BLaER1 treated with 17β-estradiol and CSF1 and Interleukin-3, amounts not matched to agents 10 nM and 100 nM (cell line): ENCODE data around the gene CD2BP2.

Experiments used
- H3K27ac ChIP-seq, 11 experiments: shearing (Covaris generic); formaldehyde crosslinking; 2 replicates each; pipeline ENCODE4 v1.8.1; 2022
- H3K27me3 ChIP-seq, 11 experiments: shearing (Covaris generic); formaldehyde crosslinking; 2 replicates each; pipeline ENCODE4 v1.8.1; 2022
- H3K36me3 ChIP-seq, 11 experiments: shearing (Covaris generic); formaldehyde crosslinking; 2 replicates each; pipeline ENCODE4 v1.8.1; 2022
- H3K4me1 ChIP-seq, 10 experiments: shearing (Covaris generic); formaldehyde crosslinking; 2 replicates each; pipeline ENCODE4 v1.8.1; 2022
- H3K4me2 ChIP-seq, 11 experiments: shearing (Covaris generic); formaldehyde crosslinking; 2 replicates each; pipeline ENCODE4 v1.8.1; 2022
- H3K4me3 ChIP-seq, 10 experiments: shearing (Covaris generic); formaldehyde crosslinking; 2 replicates each; pipeline ENCODE4 v1.8.1; 2022
- H3K9ac ChIP-seq, 11 experiments: shearing (Covaris generic); formaldehyde crosslinking; 2 replicates each; pipeline ENCODE4 v1.8.1; 2022
- H3K9me3 ChIP-seq, 11 experiments: shearing (Covaris generic); formaldehyde crosslinking; replicated peaks in 1 of 11; 2 replicates each; pipeline ENCODE4 v1.8.1; 2022
- H4K20me1 ChIP-seq, 11 experiments: shearing (Covaris generic); formaldehyde crosslinking; 2 replicates each; pipeline ENCODE4 v1.8.1; 2022
- Cebpa-rat ChIP-seq, 11 experiments: shearing (Covaris generic); IDR thresholded peaks; 2 replicates each; pipeline ENCODE4 v1.8.1; 2022

The CD2BP2 gene

DNA sequence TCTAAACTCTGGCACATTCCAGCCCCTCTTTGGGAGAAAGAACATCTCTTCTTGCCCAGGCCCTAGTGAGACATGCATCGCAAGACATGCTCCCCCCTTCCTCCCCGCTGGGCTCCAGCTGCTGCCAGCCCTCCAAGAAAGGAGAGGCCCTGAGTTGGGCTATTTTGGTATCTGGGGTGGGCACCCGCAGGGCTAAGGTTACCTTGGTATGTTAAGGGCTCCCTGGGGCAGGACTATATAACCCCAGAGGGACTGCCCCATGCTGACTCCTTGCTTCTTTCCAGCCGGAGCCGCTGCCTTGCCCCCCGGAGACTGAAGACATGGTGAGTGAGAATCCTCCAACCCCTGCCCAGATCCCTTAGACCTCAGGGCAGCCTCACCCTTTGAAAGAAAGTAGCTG lies 19.4 kb upstream of the CD2BP2 start, which contains the start of gene MYL11:
Gene MYL11, plus strand, starts transcription at position 265 of the 400 bp plus-strand sequence. Its CDS starts 56 bp downstream, at position 321.
- Histone ChIP-seq H3K4me1 (peaks cover 30 to 68% (median 48%) of the 10 kb centered on the region in 10 experiments), H3K36me3 (no peaks in the 10 kb centered on the region), H3K4me2 (peak within 1 kb of the TSS in 4 of 11 experiments; percentile 12 to 45 (median 18); a peak in 4 of 22 replicates), H3K9ac (peak within 1 kb of the TSS in 3 of 11 experiments; percentile 6 to 36 (median 23); a peak in 3 of 22 replicates), H4K20me1 (peaks cover 0 to 2% (median 1%) of the 10 kb centered on the region in 11 experiments; a peak in 12 of 22 replicates), H3K9me3 (no peaks in the 10 kb centered on the region), H3K27me3 (no peaks in the 10 kb centered on the region), H3K4me3 (no peak within 1 kb of the TSS), H3K27ac (0 out of 22 replicates have a peak within 1 kb of the TSS, but pooled peaks of 2 of the 11 experiments have one; percentile 100)
- no peak for TF ChIP-seq Cebpa-rat (IDR thresholded peaks at IDR 0.05)

DNA sequence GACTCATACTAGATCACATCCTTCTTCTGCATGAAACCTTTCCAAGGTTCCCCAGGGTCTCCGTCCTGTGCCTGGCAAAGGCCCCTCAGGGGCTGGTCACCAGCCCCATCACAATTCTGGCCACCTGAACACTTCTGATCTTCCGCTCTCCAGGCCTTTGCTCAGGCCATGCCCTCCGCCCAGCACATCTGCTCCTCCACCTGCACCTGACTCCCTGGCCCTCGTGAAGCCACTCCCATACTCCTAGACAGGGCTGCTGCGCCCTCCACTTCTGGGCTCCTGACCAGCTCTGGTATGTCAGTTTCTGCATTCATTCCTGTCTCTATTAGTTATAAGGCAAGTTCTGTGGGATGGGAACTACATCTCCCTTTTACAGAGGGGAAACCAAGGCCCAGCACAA lies 17.6 kb upstream of the CD2BP2 start:
- peak overlapping the region in 2 of 11 experiments; percentile 63 to 69; a peak in 2 of 22 replicates for H3K27ac ChIP-seq
- TF ChIP-seq Cebpa-rat (IDR thresholded peaks at IDR 0.05), result no peak

DNA sequence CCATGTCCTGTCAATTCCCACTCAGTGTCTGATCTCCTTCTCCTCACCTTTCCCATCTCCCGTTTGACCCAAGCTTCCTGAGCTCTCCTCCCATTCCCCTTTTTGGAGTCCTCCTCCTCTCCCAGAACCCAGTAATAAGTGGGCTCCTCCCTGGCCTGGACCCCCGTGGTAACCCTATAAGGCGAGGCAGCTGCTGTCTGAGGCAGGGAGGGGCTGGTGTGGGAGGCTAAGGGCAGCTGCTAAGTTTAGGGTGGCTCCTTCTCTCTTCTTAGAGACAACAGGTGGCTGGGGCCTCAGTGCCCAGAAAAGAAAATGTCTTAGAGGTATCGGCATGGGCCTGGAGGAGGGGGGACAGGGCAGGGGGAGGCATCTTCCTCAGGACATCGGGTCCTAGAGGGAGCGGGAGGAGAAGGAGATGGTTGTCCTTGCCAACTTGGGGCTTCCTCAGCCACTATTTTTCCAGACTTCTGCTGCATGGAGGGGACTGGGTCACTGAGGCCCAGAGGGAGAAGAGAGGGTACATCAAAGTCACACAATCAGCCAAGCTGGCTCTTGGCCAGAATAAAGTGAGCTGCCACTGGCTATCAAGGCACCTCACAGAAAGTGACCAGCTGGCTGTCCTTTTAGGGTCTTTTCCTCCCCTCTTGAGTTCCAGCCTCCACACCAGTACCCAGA lies 17.1 kb upstream of the CD2BP2 start:
- Histone ChIP-seq H3K9me3 (no peaks in the 10 kb centered on the region), H3K36me3 (peaks cover 0 to 9% (median 5%) of the 10 kb centered on the region in 11 experiments; a peak in 5 of 22 replicates), H4K20me1 (peaks cover 22 to 26% (median 25%) of the 10 kb centered on the region in 11 experiments), H3K27me3 (no peaks in the 10 kb centered on the region), H3K4me2 (peak overlapping the region; percentile 77 to 97 (median 90); a peak in 20 of 22 replicates), H3K4me1 (peaks cover 26 to 70% (median 46%) of the 10 kb centered on the region in 10 experiments), H3K27ac (peak overlapping the region in 8 of 11 experiments; percentile 47 to 78 (median 69); a peak in 13 of 22 replicates), H3K4me3 (no peak overlapping the region), H3K9ac (peak overlapping the region in 9 of 11 experiments; percentile 22 to 78 (median 70); a peak in 11 of 22 replicates)
- no peak for TF ChIP-seq Cebpa-rat (IDR thresholded peaks at IDR 0.05)

More for the DNA sequence above, 17.6 kb upstream of the CD2BP2 start:
- peaks cover 26 to 70% (median 46%) of the 10 kb centered on the region in 10 experiments for H3K4me1 ChIP-seq
- no peaks in the 10 kb centered on the region for H3K9me3 ChIP-seq
- peaks cover 16 to 21% (median 19%) of the 10 kb centered on the region in 11 experiments for H4K20me1 ChIP-seq
- peaks cover 0 to 4% (median 0%) of the 10 kb centered on the region in 11 experiments; a peak in 2 of 22 replicates for H3K36me3 ChIP-seq
- H3K4me3 ChIP-seq, result no peak overlapping the region
- H3K27me3 ChIP-seq, result no peaks in the 10 kb centered on the region
- H3K9ac ChIP-seq, result peak overlapping the region in 6 of 11 experiments; percentile 33 to 78 (median 72); a peak in 4 of 22 replicates
- H3K4me2 ChIP-seq, result peak overlapping the region in 1 of 11 experiments; percentile 77; a peak in 1 of 22 replicates

DNA sequence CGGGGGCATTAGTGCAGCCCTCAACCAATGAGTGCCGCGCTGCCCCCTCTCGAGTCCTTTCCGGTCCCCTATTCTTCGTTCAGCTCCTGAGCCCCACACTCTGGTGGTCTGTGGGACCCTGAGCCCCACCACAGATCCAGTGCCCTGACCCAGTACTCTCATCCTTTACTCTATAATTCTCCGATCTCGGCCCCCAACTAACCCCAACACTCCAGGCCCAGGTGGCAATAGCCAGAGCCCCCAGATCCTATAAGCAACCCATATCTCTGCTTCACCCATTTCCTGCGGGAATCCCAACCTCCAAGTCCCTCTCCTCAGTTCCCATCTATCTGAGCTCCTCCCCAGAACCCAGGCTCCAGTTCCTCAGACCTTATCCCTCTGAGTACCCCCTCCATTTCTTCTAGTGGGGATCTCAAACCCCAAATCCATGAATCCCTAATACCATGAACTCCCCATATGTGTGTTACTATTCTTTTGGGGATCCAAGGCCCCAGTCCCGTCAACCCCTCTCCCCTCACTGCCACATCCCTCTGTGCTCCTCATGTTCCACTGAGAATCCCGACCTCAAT lies 16.2 kb upstream of the CD2BP2 start:
- Histone ChIP-seq H4K20me1 (peaks cover 30 to 35% (median 32%) of the 10 kb centered on the region in 11 experiments), H3K36me3 (peaks cover 4 to 17% (median 11%) of the 10 kb centered on the region in 11 experiments; a peak in 19 of 22 replicates), H3K4me1 (peaks cover 28 to 70% (median 46%) of the 10 kb centered on the region in 10 experiments), H3K9ac (peak overlapping the region; percentile 63 to 78 (median 72)), H3K4me3 (peak overlapping the region; percentile 46 to 67 (median 56)), H3K27ac (peak overlapping the region; percentile 34 to 82 (median 69); a peak in 21 of 22 replicates), H3K9me3 (no peaks in the 10 kb centered on the region), H3K27me3 (no peaks in the 10 kb centered on the region), H3K4me2 (peak overlapping the region; percentile 77 to 97 (median 90))
- no peak for TF ChIP-seq Cebpa-rat (IDR thresholded peaks at IDR 0.05)

DNA sequence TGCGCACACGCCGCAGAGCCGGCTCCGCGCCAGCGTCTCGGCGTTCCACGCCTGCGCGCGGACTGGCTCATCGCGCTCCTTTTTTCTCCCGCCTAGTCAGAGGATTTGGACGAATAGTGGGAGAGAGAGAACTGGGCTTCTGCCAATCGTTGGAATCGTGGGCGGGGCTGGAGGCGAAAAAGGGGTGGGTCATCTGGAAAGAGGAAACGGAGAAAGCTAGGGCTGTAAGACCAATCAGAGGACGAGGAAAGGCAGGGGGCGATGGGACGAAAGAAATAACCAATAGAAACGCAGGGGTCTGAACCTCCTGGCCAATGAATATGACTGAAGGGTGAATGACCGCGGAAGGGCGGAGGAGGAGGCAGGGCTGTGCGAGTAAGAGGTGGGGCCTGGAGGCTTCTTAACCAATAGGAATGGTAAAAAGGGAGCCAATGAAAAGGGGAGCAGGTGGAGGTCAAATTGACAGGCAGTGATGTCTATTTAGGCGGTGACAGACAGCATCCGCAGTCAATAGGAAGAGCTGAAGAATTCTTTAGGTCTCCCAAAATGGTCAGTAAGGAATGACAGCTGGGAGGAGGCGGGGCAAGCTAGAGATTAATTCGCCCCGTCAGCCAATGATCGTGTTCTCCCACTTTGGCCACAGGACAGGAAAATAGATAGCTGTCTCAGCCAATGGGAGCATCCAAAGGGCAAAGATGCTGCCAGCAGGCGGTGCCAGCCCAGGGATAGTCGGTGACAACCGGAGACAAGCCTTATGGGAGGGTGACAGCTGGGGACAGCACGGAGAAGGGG lies 15.5 kb upstream of the CD2BP2 start, which contains the start of gene TBC1D10B:
Gene TBC1D10B, minus strand, starts transcription at position 39 of the 792 bp plus-strand sequence. CDS start 311 bp downstream, outside the sequence.
- Histone ChIP-seq H4K20me1 (peaks cover 30 to 41% (median 39%) of the 10 kb centered on the region in 11 experiments), H3K4me2 (peak within 1 kb of the TSS; percentile 97 to 100 (median 99)), H3K36me3 (peaks cover 11 to 24% (median 18%) of the 10 kb centered on the region in 11 experiments; a peak in 20 of 22 replicates), H3K27ac (peak within 1 kb of the TSS; percentile 77 to 89 (median 86)), H3K27me3 (no peaks in the 10 kb centered on the region), H3K4me3 (peak within 1 kb of the TSS; percentile 82 to 99 (median 94)), H3K9ac (peak within 1 kb of the TSS; percentile 81 to 97 (median 91)), H3K9me3 (no peaks in the 10 kb centered on the region), H3K4me1 (peaks cover 33 to 68% (median 49%) of the 10 kb centered on the region in 10 experiments)
- no peak for TF ChIP-seq Cebpa-rat (IDR thresholded peaks at IDR 0.05)

DNA sequence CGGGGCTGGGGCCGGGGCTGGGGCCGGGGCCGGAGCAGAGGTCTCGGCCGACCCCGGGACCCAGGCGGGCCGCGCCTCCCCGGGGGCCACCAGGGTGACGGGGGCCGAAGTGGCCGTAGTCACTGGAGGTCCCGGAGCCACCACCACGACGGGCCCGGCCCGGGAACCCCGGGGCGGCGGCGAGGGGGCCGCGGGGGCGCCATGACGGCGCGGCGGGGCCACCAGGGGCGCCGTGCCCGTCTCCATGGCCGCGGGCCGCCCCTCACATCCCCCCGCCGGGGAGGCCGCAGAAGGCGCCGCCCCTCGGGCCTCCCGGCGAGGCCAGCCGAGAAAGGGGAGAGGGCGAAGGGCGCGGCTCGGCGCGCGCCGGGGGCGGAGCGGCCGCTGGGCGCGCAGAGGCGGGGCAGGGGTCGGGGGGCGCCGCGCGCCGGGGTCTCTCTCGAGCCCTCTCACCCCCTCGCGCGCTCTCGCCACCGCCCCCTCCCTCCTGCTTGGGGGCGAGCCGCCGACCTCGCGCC lies 14.9 kb upstream of the CD2BP2 start:
- H3K4me3 ChIP-seq, result peak overlapping the region; percentile 82 to 99 (median 94)
- H3K9ac ChIP-seq, result peak overlapping the region; percentile 81 to 97 (median 91)
- peaks cover 33 to 48% (median 46%) of the 10 kb centered on the region in 11 experiments for H4K20me1 ChIP-seq
- TF ChIP-seq Cebpa-rat (IDR thresholded peaks at IDR 0.05), result no peak
- H3K27ac ChIP-seq, result peak overlapping the region; percentile 77 to 89 (median 86)
- H3K4me1 ChIP-seq, result peaks cover 33 to 71% (median 53%) of the 10 kb centered on the region in 10 experiments
- H3K36me3 ChIP-seq, result peaks cover 17 to 31% (median 24%) of the 10 kb centered on the region in 11 experiments
- no peaks in the 10 kb centered on the region for H3K27me3 ChIP-seq
- H3K9me3 ChIP-seq, result no peaks in the 10 kb centered on the region
- H3K4me2 ChIP-seq, result peak overlapping the region; percentile 97 to 100 (median 99)

DNA sequence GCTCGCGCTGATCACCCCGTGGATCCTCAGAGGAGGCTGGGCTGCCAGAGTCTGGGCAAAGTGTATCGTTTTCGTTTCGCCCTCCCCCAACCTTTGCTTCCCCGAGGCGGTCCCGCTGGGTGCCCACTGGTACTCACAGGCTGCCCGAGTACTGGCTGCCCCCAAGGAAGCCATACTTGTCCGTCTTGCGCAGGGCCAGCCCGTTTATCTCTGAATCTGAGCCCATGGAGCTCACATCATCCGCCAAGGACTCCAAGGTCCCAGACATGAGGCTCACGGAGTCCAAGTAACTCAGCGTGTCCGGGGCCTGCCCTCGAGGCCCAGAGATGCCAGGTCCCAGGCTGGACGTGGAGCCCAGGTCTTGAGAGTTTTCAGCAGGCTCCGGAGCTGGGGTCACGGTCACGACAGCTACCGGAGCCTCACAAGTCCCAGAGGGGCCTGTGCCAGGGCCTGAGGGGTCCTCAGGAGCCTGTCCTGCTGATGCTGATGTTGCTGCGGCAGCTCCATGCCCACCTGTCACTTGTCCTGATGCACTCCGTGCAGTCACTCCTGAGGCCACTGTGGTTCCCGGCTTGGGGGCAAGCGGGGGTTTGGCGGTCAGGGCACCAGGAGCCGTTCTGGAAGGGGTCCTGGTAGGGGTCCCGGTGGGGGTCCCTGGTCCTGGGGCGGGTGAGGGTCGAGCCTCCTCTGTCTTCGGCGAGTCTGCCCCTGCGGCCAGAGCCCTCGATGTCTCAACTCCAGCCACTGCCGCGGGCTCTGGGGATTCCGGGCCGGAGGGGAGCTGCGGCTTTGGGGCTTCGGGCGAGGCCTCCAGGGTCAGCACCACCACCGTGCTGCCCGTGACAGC lies 14.2 kb upstream of the CD2BP2 start:
- H3K36me3 ChIP-seq, result peaks cover 22 to 38% (median 30%) of the 10 kb centered on the region in 11 experiments
- peak overlapping the region; percentile 81 to 97 (median 91) for H3K9ac ChIP-seq
- no peak for TF ChIP-seq Cebpa-rat (IDR thresholded peaks at IDR 0.05)
- H3K4me2 ChIP-seq, result peak overlapping the region; percentile 97 to 100 (median 99)
- peak overlapping the region; percentile 77 to 89 (median 86) for H3K27ac ChIP-seq
- peaks cover 33 to 68% (median 52%) of the 10 kb centered on the region in 10 experiments for H3K4me1 ChIP-seq
- no peaks in the 10 kb centered on the region for H3K27me3 ChIP-seq
- no peaks in the 10 kb centered on the region for H3K9me3 ChIP-seq
- H3K4me3 ChIP-seq, result peak overlapping the region; percentile 82 to 99 (median 94)
- H4K20me1 ChIP-seq, result peaks cover 38 to 55% (median 52%) of the 10 kb centered on the region in 11 experiments
